H7 (cell line): ENCODE data around the gene KIF27. TPM values are rescaled to one million over a fixed set of nuclear protein-coding genes. Genes with fewer than 3 reads are reported as not detected.
"Not testable (repeated sequence)": the region's sequence is repeated elsewhere in the genome, so short reads cannot be mapped to it uniquely, and the experiment has no call there.

ENCODE experiments used
- DNase-seq: peaks from one replicate; pipeline ENCODE4 v3.0.0; 2012
- H3K27me3 ChIP-seq: 2 replicates; pipeline ENCODE4 v1.6.0; 2011; ENCODE audit warnings: mild to moderate bottlenecking, low read length; ENCODE audit not compliant: control insufficient read depth, insufficient read depth
- H3K36me3 ChIP-seq: replicated peaks from 2 replicates; pipeline ENCODE4 v1.5.1; 2011; ENCODE audit warnings: low read length; ENCODE audit not compliant: control insufficient read depth, insufficient read depth
- H3K4me3 ChIP-seq: 2 replicates; pipeline ENCODE4 v1.5.1; 2011; ENCODE audit warnings: low read depth, mild to moderate bottlenecking, control low read depth, low read length, moderate library complexity; ENCODE audit not compliant: insufficient read depth
- total RNA-seq: library from RNA; depleted of rRNA; stranded (reverse); fragments of >200 nt; shearing (Covaris generic); gene quantifications from 2 replicates; pipeline ENCODE4 v1.2.3, GENCODE V29; 2014; rRNA removed

The KIF27 gene, protein sequence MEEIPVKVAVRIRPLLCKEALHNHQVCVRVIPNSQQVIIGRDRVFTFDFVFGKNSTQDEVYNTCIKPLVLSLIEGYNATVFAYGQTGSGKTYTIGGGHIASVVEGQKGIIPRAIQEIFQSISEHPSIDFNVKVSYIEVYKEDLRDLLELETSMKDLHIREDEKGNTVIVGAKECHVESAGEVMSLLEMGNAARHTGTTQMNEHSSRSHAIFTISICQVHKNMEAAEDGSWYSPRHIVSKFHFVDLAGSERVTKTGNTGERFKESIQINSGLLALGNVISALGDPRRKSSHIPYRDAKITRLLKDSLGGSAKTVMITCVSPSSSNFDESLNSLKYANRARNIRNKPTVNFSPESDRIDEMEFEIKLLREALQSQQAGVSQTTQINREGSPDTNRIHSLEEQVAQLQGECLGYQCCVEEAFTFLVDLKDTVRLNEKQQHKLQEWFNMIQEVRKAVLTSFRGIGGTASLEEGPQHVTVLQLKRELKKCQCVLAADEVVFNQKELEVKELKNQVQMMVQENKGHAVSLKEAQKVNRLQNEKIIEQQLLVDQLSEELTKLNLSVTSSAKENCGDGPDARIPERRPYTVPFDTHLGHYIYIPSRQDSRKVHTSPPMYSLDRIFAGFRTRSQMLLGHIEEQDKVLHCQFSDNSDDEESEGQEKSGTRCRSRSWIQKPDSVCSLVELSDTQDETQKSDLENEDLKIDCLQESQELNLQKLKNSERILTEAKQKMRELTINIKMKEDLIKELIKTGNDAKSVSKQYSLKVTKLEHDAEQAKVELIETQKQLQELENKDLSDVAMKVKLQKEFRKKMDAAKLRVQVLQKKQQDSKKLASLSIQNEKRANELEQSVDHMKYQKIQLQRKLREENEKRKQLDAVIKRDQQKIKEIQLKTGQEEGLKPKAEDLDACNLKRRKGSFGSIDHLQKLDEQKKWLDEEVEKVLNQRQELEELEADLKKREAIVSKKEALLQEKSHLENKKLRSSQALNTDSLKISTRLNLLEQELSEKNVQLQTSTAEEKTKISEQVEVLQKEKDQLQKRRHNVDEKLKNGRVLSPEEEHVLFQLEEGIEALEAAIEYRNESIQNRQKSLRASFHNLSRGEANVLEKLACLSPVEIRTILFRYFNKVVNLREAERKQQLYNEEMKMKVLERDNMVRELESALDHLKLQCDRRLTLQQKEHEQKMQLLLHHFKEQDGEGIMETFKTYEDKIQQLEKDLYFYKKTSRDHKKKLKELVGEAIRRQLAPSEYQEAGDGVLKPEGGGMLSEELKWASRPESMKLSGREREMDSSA (N-terminal part only)
- total RNA-seq = 1.8 and 2.7 TPM in 2 replicates

DNA sequence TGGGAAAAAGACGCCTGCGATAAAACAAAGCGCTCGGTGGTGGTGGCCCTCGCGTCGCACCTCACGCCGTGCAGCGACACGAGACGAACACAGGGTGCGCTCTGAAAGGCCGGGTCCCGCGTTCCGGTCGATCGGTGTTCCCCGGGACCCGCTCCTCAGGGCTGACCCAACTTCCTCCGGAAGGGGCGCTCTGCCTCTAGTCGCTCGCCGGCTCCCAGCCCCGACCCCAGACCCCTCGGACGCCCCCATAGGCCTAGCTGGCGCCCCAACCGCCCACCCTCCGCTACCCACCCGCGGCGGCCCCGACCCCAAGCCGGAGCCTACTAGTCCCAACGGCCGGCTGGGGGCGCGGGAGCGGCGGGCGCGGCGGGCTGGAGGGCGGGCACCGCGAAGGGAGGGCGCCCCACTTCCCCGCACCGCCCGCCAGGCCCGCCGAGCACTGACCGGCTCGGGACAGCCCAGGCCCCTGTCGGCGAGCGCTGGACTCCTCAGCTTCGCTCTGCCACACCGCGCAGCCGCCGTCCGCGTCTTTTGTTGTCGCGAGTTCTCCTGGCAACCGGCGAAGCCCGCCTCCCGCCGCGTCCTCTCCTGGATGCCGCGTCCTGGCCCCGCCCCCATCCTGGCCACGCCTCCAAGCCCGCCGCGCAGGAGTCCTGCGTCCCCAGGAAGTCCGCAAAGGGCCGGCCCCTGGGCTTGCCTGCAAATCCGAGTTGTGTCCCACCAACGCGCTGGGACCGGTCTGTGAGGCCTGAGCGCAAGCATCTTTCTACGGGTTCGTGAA, at the start of gene KIF27:
Gene KIF27, minus strand, starts transcription at position 506 of the 781 bp plus-strand sequence. CDS start 5,841 bp downstream, outside the sequence.
- Histone ChIP-seq H3K36me3 (no peaks in the 10 kb centered on the region), H3K4me3 (peak within 1 kb of the TSS; percentile 48), H3K27me3 (no peaks in the 10 kb centered on the region)
- peak; percentile 95 for DNase-seq

DNA sequence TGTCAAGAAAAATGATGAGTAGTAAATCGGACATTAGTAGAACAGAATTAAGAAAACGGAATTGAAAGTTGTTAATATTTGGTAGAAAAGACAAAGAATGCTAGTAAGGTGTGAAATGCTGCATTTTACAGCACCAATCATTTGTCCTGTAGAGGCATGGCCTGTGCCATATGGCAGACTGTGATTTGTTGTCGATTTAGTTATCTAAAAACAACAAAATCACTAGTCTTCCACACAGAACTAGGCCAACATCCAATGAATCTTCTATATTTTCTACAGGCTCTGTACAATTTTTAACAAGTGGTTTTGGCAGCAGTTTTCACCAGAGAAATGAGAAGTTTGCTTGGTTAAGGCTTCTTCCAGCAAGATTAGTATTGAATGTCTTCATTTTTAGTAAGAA, 48.4 kb upstream of the KIF27 start:
- Histone ChIP-seq H3K4me3 (no peak overlapping the region), H3K27me3 (no peaks in the 10 kb centered on the region), H3K36me3 (peaks cover 36% of the 10 kb centered on the region)
- DNase-seq = no peak

DNA sequence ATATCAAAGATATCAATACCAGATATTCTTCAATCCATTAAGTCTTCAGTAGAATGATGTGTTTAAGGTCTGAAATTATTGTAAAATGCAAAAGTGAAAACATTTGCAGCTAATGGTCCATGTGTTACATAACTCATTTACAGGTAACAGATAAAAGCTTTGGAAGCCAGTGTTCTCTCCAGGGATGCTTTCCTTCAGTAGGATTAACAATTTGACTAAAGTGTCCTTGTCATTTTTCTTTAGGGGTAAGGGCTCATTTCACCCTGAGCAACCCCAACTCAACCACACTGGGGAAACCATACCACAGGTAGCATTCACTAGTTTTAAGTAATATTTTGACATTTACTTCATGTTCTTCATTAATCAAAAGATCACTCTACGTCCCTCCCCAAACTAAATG, 45.8 kb upstream of the KIF27 start:
- H3K4me3 ChIP-seq = no peak overlapping the region
- H3K27me3 ChIP-seq = no peaks in the 10 kb centered on the region
- H3K36me3 ChIP-seq = peaks cover 17% of the 10 kb centered on the region
- DNase-seq = no peak

DNA sequence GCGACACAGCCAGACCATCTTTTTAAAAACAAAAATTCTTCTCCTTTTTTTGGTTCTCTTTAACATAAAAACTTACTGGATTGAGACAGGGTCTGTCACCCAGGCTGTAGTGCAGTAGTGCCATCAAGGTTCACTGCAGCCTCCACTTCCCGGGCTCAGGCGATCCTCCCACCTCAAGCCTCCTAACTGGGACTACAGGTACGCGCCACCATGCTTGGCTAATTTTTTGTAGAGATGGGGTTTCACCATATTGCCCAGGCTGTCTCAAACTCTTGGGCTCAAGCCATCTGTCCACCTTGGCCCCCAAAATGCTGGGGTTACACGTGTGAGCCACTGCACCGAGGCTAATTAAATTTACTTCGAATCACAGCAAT, 45.0 kb upstream of the KIF27 start:
- Histone ChIP-seq H3K4me3 (no peak overlapping the region), H3K36me3 (peaks cover 12% of the 10 kb centered on the region), H3K27me3 (no peaks in the 10 kb centered on the region)
- no peak for DNase-seq

DNA sequence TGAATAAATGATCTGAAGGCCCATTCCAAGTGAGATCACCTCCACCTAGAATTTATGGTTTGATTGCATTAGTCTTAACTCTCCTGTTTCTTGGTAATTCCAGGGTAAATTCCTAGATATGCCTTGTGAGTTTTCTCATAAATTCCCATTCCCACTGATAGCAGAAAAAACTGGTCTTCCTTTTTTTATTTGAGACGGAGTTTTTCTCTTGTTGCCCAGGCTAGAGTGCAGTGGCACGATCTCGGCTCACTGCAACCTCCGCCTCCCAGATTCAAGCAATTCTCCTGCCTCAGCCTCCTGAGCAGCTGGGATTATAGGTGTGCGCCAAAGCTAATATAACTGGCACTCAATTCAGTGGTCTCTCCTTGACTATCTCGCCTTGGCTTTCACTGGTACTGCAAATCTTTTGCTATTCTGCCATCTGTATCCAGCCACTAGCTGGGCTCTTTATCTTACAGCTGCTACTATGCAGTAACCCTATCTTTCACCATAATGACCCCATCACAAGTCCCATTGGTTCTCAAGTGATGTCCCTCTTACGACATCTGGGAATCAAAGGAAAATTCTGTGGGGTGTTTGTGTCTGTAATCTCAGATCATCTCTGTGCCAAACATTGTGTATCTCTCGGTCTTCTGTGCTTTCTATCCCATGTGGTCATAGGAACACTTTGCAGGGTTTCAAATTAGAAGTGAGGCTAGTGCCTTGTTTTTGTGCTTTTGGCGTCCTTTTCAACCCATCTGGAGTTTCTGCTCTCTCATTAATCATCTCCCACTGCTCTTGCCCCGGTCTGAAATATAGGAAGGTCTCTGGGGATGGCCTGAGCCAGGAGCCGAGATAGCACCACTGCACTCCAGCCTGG, 44.3 kb upstream of the KIF27 start:
- Histone ChIP-seq H3K27me3 (no peaks in the 10 kb centered on the region), H3K36me3 (peaks cover 9% of the 10 kb centered on the region), H3K4me3 (no peak overlapping the region)
- DNase-seq = no peak

DNA sequence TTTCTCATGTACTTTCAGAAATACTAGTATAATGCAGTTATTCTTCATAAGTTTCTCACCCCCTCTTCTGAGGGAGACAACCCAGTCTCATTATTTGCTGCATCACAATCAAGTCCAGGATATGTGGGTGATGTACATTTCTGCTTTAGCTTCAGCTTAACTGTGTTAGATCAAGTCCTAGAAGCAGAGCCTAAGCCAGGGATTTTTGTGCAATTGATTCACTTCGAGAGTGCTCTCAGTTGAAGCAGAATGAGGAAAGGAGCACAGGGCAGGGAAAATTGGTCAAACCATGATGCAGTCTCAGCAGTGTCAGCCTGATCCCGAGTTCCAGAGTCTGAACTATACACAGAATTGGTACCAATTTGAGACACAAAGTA, 43.7 kb upstream of the KIF27 start:
- Histone ChIP-seq H3K36me3 (peaks cover 5% of the 10 kb centered on the region), H3K27me3 (no peaks in the 10 kb centered on the region), H3K4me3 (no peak overlapping the region)
- no peak for DNase-seq

DNA sequence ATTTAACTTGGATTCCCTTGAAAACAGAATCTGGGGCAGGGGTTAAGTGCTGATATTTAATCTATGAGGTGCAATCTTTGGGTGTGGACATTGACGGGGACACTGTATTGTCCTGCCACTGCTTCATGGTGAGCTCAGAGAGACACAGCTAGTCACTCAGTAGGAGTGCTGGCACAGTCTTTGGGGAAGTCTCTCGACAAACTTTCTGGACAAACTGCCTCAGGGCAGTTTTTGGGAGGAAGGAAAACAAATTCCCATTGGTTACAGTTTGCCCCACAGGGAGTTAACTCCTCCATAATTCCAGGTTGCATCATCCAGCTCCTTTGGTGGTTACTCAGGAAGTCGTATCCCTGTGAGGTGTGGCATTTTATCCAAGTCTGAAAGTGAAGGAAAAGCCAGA, 40.9 kb upstream of the KIF27 start:
- DNase-seq = no peak
- H3K27me3 ChIP-seq = no peaks in the 10 kb centered on the region
- H3K4me3 ChIP-seq = no peak overlapping the region
- H3K36me3 ChIP-seq = no peaks in the 10 kb centered on the region

DNA sequence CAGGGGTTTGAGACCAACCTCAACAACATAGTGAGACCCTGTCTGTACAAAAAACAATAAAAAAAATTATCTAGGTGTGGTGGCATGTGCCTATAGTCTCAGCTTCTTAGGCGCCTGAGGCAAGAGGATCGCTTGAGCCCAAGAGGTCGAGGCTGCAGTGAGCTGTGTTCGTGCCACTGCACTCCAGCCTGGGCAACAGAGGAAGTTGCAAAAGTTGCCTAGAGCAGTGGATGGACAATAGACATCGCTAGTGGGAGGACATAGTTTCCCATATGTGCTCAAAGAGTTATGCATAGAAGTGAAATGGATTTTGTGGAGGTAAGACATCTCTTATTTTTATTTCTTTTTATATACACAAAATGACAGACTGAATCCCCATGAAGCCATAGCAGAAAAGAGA, 39.8 kb upstream of the KIF27 start:
- no peaks in the 10 kb centered on the region for H3K36me3 ChIP-seq

DNA sequence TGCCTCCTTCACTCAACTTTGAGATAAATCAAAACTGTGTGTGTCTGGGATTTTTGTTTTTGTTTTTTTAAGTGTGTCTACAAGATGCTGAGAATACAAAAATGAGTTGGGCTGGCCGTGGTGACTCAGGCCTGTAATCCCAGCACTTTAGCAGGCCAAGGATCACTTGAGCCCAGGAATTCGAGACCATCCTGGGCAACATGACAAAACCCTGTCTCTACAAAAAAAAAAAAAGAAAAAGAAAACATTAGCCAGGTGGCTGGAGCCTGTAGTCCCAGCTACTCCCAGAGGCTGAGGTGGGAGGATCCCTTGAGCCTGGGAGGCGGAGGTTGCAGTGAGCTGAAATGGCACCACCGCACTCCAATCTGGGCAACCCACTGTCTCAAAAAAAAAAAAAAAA, 37.8 kb upstream of the KIF27 start:
- DNase-seq = no peak
- Histone ChIP-seq H3K27me3 (no peaks in the 10 kb centered on the region), H3K36me3 (no peaks in the 10 kb centered on the region)

More for the DNA sequence above, 39.8 kb upstream of the KIF27 start:
- no peak for DNase-seq
- Histone ChIP-seq H3K27me3 (no peaks in the 10 kb centered on the region), H3K4me3 (no peak overlapping the region)

DNA sequence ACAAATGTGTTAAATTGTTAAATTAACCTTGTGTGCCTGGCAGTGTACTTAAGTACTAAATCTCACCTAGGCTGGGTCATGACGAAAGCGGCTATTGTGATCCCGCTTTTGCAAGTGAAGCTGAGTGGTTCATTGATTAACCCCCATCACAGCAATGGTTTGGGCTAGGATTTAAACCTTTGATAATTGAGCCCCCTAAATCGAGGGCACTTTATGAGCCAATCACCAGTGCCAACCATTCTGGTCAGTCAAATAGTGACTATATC, 35.9 kb upstream of the KIF27 start:
- no peaks in the 10 kb centered on the region for H3K36me3 ChIP-seq
- no peaks in the 10 kb centered on the region for H3K27me3 ChIP-seq
- DNase-seq = no peak
- H3K4me3 ChIP-seq = no peak overlapping the region

More for the DNA sequence above, 37.8 kb upstream of the KIF27 start:
- no peak overlapping the region for H3K4me3 ChIP-seq

DNA sequence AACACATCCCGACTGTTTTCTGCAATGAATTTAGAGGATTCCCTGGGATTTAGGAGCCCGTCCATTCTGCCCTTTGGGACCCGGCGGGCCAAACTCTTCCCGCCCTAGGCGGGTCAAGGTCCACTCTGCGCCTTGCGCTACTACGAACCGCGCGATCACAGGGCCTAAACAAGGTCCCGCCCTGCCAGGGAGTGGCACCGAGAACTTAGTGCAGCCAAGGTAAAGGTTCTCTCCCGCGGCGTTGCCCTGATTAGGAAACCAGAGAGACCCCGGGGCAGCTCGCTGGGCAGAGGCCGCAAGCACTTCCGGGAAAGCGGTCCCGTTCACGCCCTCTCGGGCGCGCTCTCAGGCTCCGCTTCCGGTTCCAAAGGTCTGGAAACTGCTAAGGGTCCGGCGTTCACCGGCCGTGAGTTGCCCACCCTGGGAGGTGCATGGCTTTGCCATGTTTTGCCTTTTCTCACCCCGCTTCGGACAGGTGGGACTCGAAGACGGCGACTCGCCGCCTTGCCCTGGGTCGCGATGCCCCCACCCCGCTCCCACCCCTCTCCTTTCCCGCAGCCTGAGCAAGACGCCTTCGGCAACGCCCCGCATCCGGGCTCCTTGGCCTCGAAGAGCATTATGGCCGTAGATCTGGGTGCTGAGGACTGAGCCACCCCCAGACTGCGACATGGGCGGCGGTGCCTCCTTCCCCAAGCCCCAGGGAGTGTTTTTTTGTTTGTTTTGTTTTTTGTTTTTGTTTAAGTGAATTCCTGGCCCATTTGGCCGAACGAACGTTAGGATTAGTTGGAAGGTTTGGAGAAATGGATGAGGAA, 35.4 kb upstream of the KIF27 start:
- peak; percentile 56 for DNase-seq
- Histone ChIP-seq H3K4me3 (peak overlapping the region; percentile 42; the same call in 1 of the 2 replicates), H3K27me3 (no peaks in the 10 kb centered on the region)

DNA sequence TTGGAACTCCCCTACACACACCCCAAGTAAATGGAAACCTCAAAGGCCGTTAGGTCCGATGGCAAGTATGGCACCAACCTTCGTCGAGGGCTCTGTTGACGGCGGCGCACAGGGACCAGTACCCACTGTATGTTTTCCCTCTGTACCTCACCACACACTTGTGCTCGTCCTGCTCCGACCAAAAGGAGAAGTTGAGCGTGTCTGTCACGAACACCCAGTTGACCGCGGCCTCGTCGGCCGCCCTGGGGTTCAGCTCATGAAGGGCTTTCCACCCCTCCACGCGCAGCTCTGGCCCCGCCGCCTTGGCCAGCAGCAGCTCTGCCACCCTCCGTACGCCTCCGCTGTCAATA, 34.8 kb upstream of the KIF27 start:
- no peak for DNase-seq
- Histone ChIP-seq H3K4me3 (peak overlapping the region; percentile 42; the same call in 1 of the 2 replicates), H3K36me3 (no peaks in the 10 kb centered on the region), H3K27me3 (no peaks in the 10 kb centered on the region)

More for the DNA sequence above, 35.4 kb upstream of the KIF27 start:
- no peaks in the 10 kb centered on the region for H3K36me3 ChIP-seq

DNA sequence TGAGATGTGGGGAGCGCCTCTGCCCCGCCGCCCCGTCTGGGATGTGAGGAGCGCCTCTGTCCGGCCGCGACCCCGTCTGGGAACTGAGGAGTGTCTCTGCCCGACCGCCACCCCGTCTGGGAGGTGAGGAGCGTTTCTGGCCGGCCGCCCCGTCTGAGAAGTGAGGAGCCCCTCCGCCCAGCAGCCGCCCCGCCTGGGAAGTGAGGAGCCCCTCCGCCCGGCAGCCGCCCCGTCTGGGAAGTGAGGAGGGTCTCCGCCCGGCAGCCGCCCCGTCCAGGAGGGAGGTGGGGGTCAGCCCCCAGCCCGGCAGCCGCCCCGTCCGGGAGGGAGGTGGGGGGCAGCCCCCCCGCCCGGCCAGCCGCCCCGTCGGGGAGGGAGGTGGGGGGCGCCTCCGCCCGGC, 26.9 kb upstream of the KIF27 start:
- not testable (repeated sequence) for H3K27me3 ChIP-seq, H3K36me3 ChIP-seq, DNase-seq, H3K4me3 ChIP-seq
